ENCODE measurements around the gene MDC1.
A peak's percentile ranks its signal among the peaks of the same experiment; 100 is the strongest.

MDC1 gene

GRCh38 chr6:30747902-30748769, 31.1 kb upstream of the MDC1 start:
- no peak for DNase-seq (ENCODE audit: low read depth in 1 of 2, low spot score in 1 of 2)

GRCh38 chr6:30747300-30747687, 30.2 kb upstream of the MDC1 start:
- no peak for DNase-seq (ENCODE audit: low read depth in 1 of 2, low spot score in 1 of 2)

GRCh38 chr6:30744054-30744805, 27.1 kb upstream of the MDC1 start, which contains the start of gene IER3:
Gene IER3, minus strand, starts transcription at chr6:30744547. Its CDS starts 29 bp downstream, at chr6:30744518.
- peak in 1 of 2 donors; percentile 75 for DNase-seq (ENCODE audit: low read depth in 1 of 2, low spot score in 1 of 2)

GRCh38 chr6:30743099-30744053, 26.3 kb upstream of the MDC1 start:
- no peak for DNase-seq (ENCODE audit: low read depth in 1 of 2, low spot score in 1 of 2)

- DNase-seq (ENCODE audit: low read depth in 1 of 2, low spot score in 1 of 2), result peak; percentile 71 to 78
Measured at GRCh38 chr6:30742316-30743098, 25.4 kb upstream of the MDC1 start, which contains the start of gene FLOT1. Gene FLOT1, minus strand, starts transcription at chr6:30742687. Its CDS starts 498 bp downstream, at chr6:30742189.

- DNase-seq (ENCODE audit: low read depth in 1 of 2, low spot score in 1 of 2), result no peak
Measured at GRCh38 chr6:30741789-30742315, 24.8 kb upstream of the MDC1 start.

GRCh38 chr6:30741063-30741779, 24.1 kb upstream of the MDC1 start:
- no peak for DNase-seq (ENCODE audit: low read depth in 1 of 2, low spot score in 1 of 2)

GRCh38 chr6:30740540-30740870, 23.4 kb upstream of the MDC1 start:
- DNase-seq (ENCODE audit: low read depth in 1 of 2, low spot score in 1 of 2), result no peak

- DNase-seq (ENCODE audit: low read depth in 1 of 2, low spot score in 1 of 2), result no peak
Measured at GRCh38 chr6:30738532-30738931, 21.5 kb upstream of the MDC1 start.

GRCh38 chr6:30735668-30736314, 18.7 kb upstream of the MDC1 start:
- DNase-seq (ENCODE audit: low read depth in 1 of 2, low spot score in 1 of 2), result no peak

- no peak for DNase-seq (ENCODE audit: low read depth in 1 of 2, low spot score in 1 of 2)
Measured at GRCh38 chr6:30732237-30732943, 15.3 kb upstream of the MDC1 start.

GRCh38 chr6:30730601-30731435, 13.7 kb upstream of the MDC1 start:
- DNase-seq (ENCODE audit: low read depth in 1 of 2, low spot score in 1 of 2), result peak; percentile 73

- DNase-seq (ENCODE audit: low read depth in 1 of 2, low spot score in 1 of 2), result no peak
Measured at GRCh38 chr6:30727920-30728553, 11.0 kb upstream of the MDC1 start.

- DNase-seq (ENCODE audit: low read depth in 1 of 2, low spot score in 1 of 2), result no peak
Measured at GRCh38 chr6:30726506-30727413, 9.7 kb upstream of the MDC1 start.

GRCh38 chr6:30725713-30726505, 8.8 kb upstream of the MDC1 start:
- DNase-seq (ENCODE audit: low read depth in 1 of 2, low spot score in 1 of 2), result no peak

Data from activated T-helper 1 cell treated with anti-CD3 and anti-CD28 coated beads, Interleukin-2, amount 50 U/mL, for 16 hours (primary cell).